Measurements from ENCODE around the gene DCDC2B. TPM values are rescaled to one million over a fixed set of nuclear protein-coding genes. Genes with fewer than 3 reads are reported as not detected.
A peak's percentile ranks its signal among the peaks of the same experiment; 100 is the strongest.

Gene DCDC2B
- polyA plus RNA-seq, 2 of the 4 experiments (the other 2 are of a cell fraction): not detected

- 18% methylated on average over 32 of the region's 62 CpGs for WGBS (ENCODE audit: missing lambda C conversion rate)
- ATAC-seq: peak; percentile 76 to 85
- peak; percentile 53 to 75 for DNase-seq (ENCODE audit: low read depth in 1 of 2, low spot score in 1 of 2)
- Histone ChIP-seq H3K9me3 (no peaks in the 10 kb centered on the region), H3K27ac (peak overlapping the region; percentile 79 to 94), H3K4me3 (peak overlapping the region; percentile 56), H3K4me2 (peak overlapping the region; percentile 81), H3K4me1 (peaks cover 41% of the 10 kb centered on the region)
- ChIA-PET CTCF (interaction anchor here (0.6 to 4.8 kb wide), 16 partner anchors 9 to 82 kb away, joined by 3 to 45 read pairs (median 6); partner anchors contain the start of genes HDAC1 and LCK), POLR2A (interaction anchor here (1.2 to 3.4 kb wide), 7 partner anchors 12 to 96 kb away, joined by 3 to 16 read pairs (median 6); partner anchors contain the start of genes HDAC1, MARCKSL1 and TXLNA)
- no peak for FAIRE-seq
- TF ChIP-seq PHF8 (IDR thresholded peaks at IDR 0.05; ENCODE audit: borderline replicate concordance, low read depth): no peak
- TF ChIP-seq HOXB13 (CRISPR knock-in tag; IDR thresholded peaks at IDR 0.05; ENCODE audit: low read depth): no peak
- no peak for TF ChIP-seq ZNF302 (CRISPR knock-in tag; IDR thresholded peaks at IDR 0.05)
- TF ChIP-seq, protein P1, sequence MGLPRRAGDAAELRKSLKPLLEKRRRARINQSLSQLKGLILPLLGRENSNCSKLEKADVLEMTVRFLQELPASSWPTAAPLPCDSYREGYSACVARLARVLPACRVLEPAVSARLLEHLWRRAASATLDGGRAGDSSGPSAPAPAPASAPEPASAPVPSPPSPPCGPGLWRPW (IDR thresholded peaks at IDR 0.05): no peak
- TF ChIP-seq EP300 (IDR thresholded peaks at IDR 0.05): no peak
- no peak for TF ChIP-seq RARB (CRISPR knock-in tag; IDR thresholded peaks at IDR 0.05)
- no peak for TF ChIP-seq KDM1A (IDR thresholded peaks at IDR 0.05; ENCODE audit: low read depth)
- TF ChIP-seq CEBPB (IDR thresholded peaks at IDR 0.05): no peak
- no peak for TF ChIP-seq PBX3 (IDR thresholded peaks at IDR 0.05)
- no peak for TF ChIP-seq MYC (IDR thresholded peaks at IDR 0.05; ENCODE audit: borderline replicate concordance, low read length)
- TF ChIP-seq JUN (IDR thresholded peaks at IDR 0.05): peak in 1 of 2 experiments; percentile 62; a peak in 3 of 5 replicates
- TF ChIP-seq FOSB (CRISPR knock-in tag; IDR thresholded peaks at IDR 0.05): no peak
- TF ChIP-seq RNF2 (IDR thresholded peaks at IDR 0.05; ENCODE audit: borderline replicate concordance, low read depth): no peak
- TF ChIP-seq, protein P2, sequence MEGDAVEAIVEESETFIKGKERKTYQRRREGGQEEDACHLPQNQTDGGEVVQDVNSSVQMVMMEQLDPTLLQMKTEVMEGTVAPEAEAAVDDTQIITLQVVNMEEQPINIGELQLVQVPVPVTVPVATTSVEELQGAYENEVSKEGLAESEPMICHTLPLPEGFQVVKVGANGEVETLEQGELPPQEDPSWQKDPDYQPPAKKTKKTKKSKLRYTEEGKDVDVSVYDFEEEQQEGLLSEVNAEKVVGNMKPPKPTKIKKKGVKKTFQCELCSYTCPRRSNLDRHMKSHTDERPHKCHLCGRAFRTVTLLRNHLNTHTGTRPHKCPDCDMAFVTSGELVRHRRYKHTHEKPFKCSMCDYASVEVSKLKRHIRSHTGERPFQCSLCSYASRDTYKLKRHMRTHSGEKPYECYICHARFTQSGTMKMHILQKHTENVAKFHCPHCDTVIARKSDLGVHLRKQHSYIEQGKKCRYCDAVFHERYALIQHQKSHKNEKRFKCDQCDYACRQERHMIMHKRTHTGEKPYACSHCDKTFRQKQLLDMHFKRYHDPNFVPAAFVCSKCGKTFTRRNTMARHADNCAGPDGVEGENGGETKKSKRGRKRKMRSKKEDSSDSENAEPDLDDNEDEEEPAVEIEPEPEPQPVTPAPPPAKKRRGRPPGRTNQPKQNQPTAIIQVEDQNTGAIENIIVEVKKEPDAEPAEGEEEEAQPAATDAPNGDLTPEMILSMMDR (IDR thresholded peaks at IDR 0.05): peak; percentile 36
- no peak for TF ChIP-seq POLR2AphosphoS2 (conservative IDR thresholded peaks at IDR 0.05; ENCODE audit: low read length)
- TF ChIP-seq HEYL (CRISPR knock-in tag; IDR thresholded peaks at IDR 0.05): no peak
- TF ChIP-seq, protein P3, sequence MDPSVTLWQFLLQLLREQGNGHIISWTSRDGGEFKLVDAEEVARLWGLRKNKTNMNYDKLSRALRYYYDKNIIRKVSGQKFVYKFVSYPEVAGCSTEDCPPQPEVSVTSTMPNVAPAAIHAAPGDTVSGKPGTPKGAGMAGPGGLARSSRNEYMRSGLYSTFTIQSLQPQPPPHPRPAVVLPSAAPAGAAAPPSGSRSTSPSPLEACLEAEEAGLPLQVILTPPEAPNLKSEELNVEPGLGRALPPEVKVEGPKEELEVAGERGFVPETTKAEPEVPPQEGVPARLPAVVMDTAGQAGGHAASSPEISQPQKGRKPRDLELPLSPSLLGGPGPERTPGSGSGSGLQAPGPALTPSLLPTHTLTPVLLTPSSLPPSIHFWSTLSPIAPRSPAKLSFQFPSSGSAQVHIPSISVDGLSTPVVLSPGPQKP (IDR thresholded peaks at IDR 0.05; ENCODE audit: low read depth, low read length): no peak
- TF ChIP-seq, protein P4, sequence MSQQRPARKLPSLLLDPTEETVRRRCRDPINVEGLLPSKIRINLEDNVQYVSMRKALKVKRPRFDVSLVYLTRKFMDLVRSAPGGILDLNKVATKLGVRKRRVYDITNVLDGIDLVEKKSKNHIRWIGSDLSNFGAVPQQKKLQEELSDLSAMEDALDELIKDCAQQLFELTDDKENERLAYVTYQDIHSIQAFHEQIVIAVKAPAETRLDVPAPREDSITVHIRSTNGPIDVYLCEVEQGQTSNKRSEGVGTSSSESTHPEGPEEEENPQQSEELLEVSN (IDR thresholded peaks at IDR 0.05; ENCODE audit: borderline replicate concordance, low read depth): 0 out of 2 replicates have a peak, but pooled peaks have one; percentile 29
- 0 out of 3 replicates have a peak, but pooled peaks have one; percentile 31 for TF ChIP-seq BCL3 (IDR thresholded peaks at IDR 0.05)
- TF ChIP-seq HDAC2 (IDR thresholded peaks at IDR 0.05): no peak
- TF ChIP-seq ESRRA (IDR thresholded peaks at IDR 0.05; ENCODE audit: borderline replicate concordance, low read length): no peak
- no peak for TF ChIP-seq CHD2 (IDR thresholded peaks at IDR 0.05; ENCODE audit: low read length, partially characterized antibody)
- TF ChIP-seq SMC3 (IDR thresholded peaks at IDR 0.05): peak; percentile 10; the same call in 1 of the 3 replicates
- TF ChIP-seq TFCP2L1 (CRISPR knock-in tag; IDR thresholded peaks at IDR 0.05): no peak
- no peak for TF ChIP-seq NPAS2 (CRISPR knock-in tag; IDR thresholded peaks at IDR 0.05; ENCODE audit: borderline replicate concordance)
- peak; percentile 6 to 37; a peak in 2 of 5 replicates for TF ChIP-seq RAD21 (conservative IDR thresholded peaks at IDR 0.05 in 1 of 2, IDR thresholded peaks at IDR 0.05 in 1 of 2)
- TF ChIP-seq CHD4 (IDR thresholded peaks at IDR 0.05; ENCODE audit: borderline replicate concordance): no peak
- TF ChIP-seq HOXB5 (CRISPR knock-in tag; IDR thresholded peaks at IDR 0.05): no peak
- TF ChIP-seq NFE2L2 (conservative IDR thresholded peaks at IDR 0.05; ENCODE audit: low read length): no peak
- TF ChIP-seq EHMT2 (IDR thresholded peaks at IDR 0.05; ENCODE audit: low read depth): no peak
- no peak for TF ChIP-seq CBX2 (IDR thresholded peaks at IDR 0.05; ENCODE audit: borderline replicate concordance, low read depth)
- TF ChIP-seq JUNB (IDR thresholded peaks at IDR 0.05): no peak
- no peak for TF ChIP-seq FOXS1 (CRISPR knock-in tag; IDR thresholded peaks at IDR 0.05)
- no peak for TF ChIP-seq CBX8 (IDR thresholded peaks at IDR 0.05)
These were observed 31.5 kb downstream of the DCDC2B start for GRCh38 chr1:32240140-32240951.
